ENCODE results near the gene PIGM. TPM values are rescaled to one million over a fixed set of nuclear protein-coding genes. Genes with fewer than 3 reads are reported as not detected.

The PIGM gene
- 1 to 10 TPM; 2.7 to 3.0 TPM for total RNA-seq
- total RNA-seq: 12.7 to 20.3 reads per million in 2 donors

- Mint-ChIP-seq H3K4me3 (peak within 1 kb of the TSS; percentile 98), H3K36me3 (ENCODE audit: low read depth) (peaks cover 7% of the 10 kb centered on the region), H3K27me3 (no peaks in the 10 kb centered on the region), H3K4me1 (peaks cover 34% of the 10 kb centered on the region), H3K27ac (peak within 1 kb of the TSS; percentile 95)
- ATAC-seq: peak; percentile 98
- H3K9me3 ChIP-seq (ENCODE audit: control insufficient read depth, low read length, poor library complexity, severe bottlenecking): no peaks in the 10 kb centered on the region
- peak; percentile 84 to 90 (median 89) for DNase-seq
Measured at GRCh38 chr1:160031365-160032164, at the start of gene PIGM. TSS of gene PIGM (minus strand) at chr1:160031990. CDS start at chr1:160031739, 251 bp downstream.

DNA sequence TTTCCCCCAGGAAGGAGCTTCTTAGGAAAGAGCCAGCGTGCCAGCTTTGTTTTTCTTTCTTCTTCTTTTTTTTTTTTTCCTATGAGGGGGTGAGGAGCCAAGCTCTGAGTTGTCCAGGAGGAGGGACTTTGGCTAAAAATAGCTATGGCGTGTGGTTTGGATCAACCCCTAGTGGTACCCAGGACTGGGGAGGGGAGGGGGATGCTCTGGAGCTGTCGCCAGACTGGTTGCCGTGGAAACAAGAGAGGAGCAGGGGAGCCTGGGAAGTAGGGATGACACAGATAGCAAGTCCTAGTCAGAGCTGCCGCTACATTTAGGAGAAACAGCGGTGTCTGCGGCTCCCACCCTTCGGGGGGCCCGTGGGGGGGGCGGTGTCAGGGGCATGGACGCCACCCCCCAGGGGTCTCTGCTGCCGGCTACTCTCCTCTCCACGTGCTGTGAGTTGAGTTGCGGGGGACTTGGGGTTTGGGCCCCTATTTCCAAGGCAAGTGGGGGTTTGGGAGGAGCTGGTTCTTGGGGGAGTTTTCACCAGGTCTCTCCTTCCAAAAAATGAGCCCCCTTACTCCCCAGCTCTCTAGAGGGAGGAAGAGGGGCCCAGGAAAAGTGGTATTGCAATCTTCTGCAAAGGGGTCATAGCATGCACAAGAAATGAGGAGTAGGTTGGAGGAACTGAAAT is 49.6 kb upstream of the PIGM start, which contains the start of gene KCNJ9:
KCNJ9 (plus strand) TSS at position 278 of the 676 bp plus-strand sequence. CDS start 2,493 bp downstream, outside the sequence.
- Mint-ChIP-seq H3K4me3 (peak within 1 kb of the TSS; percentile 71), H3K27ac (no peak within 1 kb of the TSS), H3K4me1 (peaks cover 11% of the 10 kb centered on the region), H3K36me3 (ENCODE audit: low read depth) (peaks cover 12% of the 10 kb centered on the region), H3K27me3 (peaks cover 62% of the 10 kb centered on the region)
- ATAC-seq (no peak), DNase-seq (no peak)
- H3K9me3 ChIP-seq (ENCODE audit: control insufficient read depth, low read length, poor library complexity, severe bottlenecking): no peaks in the 10 kb centered on the region

DNA sequence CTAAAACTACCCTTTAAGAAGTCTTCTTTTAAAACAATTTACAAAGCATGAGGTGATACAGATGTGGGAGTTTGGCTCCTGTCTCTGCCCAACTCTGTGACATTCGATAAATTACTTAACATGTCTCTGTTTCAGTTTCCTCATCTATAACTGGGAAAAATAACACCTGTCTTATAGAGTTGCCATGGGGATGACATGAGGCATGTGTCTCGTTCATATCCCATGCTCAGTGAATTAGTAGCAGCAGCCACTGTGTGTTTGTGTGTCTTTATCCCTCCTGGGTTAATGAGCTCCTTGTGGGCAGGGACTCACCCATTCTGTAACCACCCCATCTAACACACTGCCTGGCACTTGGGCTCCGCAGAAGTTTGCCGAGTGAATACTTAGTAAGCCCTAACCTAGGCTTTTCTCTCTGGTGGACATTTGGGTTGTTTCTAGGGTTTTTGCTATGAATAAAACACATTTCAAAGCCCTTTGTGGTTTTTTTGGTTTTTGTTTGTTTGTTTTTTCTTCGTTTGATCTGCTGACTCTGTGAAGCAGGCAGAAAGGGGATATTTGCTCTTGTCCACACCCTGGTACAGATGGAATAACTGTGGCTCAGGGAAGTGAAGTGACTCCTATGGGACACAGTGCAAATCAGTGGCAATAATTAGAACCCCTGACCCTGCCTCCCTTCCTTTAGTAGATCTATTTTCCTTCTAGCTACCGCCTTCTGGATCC is 48.8 kb upstream of the PIGM start:
- DNase-seq: no peak
- H3K36me3 Mint-ChIP-seq (ENCODE audit: low read depth): peaks cover 12% of the 10 kb centered on the region
- H3K4me1 Mint-ChIP-seq: peaks cover 6% of the 10 kb centered on the region
- H3K4me3 Mint-ChIP-seq: no peak overlapping the region
- peaks cover 70% of the 10 kb centered on the region for H3K27me3 Mint-ChIP-seq
- H3K9me3 ChIP-seq (ENCODE audit: control insufficient read depth, low read length, poor library complexity, severe bottlenecking): no peaks in the 10 kb centered on the region
- no peak for ATAC-seq
- H3K27ac Mint-ChIP-seq: no peak overlapping the region

- no peaks in the 10 kb centered on the region for H3K9me3 ChIP-seq (ENCODE audit: control insufficient read depth, low read length, poor library complexity, severe bottlenecking)
- DNase-seq: no peak
- H3K27ac Mint-ChIP-seq: no peak overlapping the region
- H3K27me3 Mint-ChIP-seq: peaks cover 81% of the 10 kb centered on the region
- ATAC-seq: no peak
- no peak overlapping the region for H3K4me3 Mint-ChIP-seq
- H3K36me3 Mint-ChIP-seq (ENCODE audit: low read depth): peaks cover 16% of the 10 kb centered on the region
- H3K4me1 Mint-ChIP-seq: peaks cover 6% of the 10 kb centered on the region
Measured at GRCh38 chr1:160079448-160079847, 47.7 kb upstream of the PIGM start.

- Mint-ChIP-seq H3K36me3 (ENCODE audit: low read depth) (peaks cover 16% of the 10 kb centered on the region), H3K4me3 (no peak overlapping the region), H3K27ac (no peak overlapping the region), H3K4me1 (peaks cover 4% of the 10 kb centered on the region), H3K27me3 (peaks cover 85% of the 10 kb centered on the region)
- peak; percentile 92 for ATAC-seq
- no peaks in the 10 kb centered on the region for H3K9me3 ChIP-seq (ENCODE audit: control insufficient read depth, low read length, poor library complexity, severe bottlenecking)
- peak in 2 of 3 donors; percentile 37 to 48 for DNase-seq
Measured at GRCh38 chr1:160078512-160079195, 46.9 kb upstream of the PIGM start.

GRCh38 chr1:160077486-160077885 is 45.7 kb upstream of the PIGM start:
- Mint-ChIP-seq H3K4me1 (peaks cover 4% of the 10 kb centered on the region), H3K4me3 (peak overlapping the region; percentile 7), H3K36me3 (ENCODE audit: low read depth) (peaks cover 19% of the 10 kb centered on the region), H3K27ac (no peak overlapping the region), H3K27me3 (peaks cover 88% of the 10 kb centered on the region)
- ATAC-seq (no peak), DNase-seq (no peak)
- H3K9me3 ChIP-seq (ENCODE audit: control insufficient read depth, low read length, poor library complexity, severe bottlenecking): no peaks in the 10 kb centered on the region

DNA sequence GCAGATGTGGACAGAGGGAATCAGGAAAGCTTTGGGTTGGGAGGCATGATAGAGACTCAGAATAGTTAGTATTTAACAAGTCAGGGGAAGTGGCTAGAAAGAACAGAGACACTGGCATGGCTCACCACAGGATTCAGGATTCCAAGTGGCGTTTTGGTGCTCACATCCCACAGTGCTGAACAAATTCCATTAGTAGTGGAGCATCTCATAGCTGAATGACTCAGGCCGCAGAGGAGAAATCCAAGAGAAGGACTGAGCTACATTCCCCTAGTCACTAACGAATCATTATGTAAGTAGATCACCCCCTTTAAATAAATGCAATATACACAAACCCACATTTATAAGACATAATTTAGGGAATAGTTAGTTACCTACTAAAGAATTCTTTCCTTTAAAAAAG is 44.5 kb upstream of the PIGM start:
- H3K4me3 Mint-ChIP-seq: no peak overlapping the region
- no peak for ATAC-seq

GRCh38 chr1:160075836-160076235 is 44.0 kb upstream of the PIGM start:
- Mint-ChIP-seq H3K4me1 (peaks cover 10% of the 10 kb centered on the region), H3K27ac (no peak overlapping the region), H3K4me3 (no peak overlapping the region), H3K27me3 (peaks cover 88% of the 10 kb centered on the region), H3K36me3 (ENCODE audit: low read depth) (peaks cover 25% of the 10 kb centered on the region)
- DNase-seq: no peak
- no peaks in the 10 kb centered on the region for H3K9me3 ChIP-seq (ENCODE audit: control insufficient read depth, low read length, poor library complexity, severe bottlenecking)
- ATAC-seq: no peak

More for the DNA sequence above, 44.5 kb upstream of the PIGM start:
- H3K27ac Mint-ChIP-seq: no peak overlapping the region
- H3K27me3 Mint-ChIP-seq: peaks cover 88% of the 10 kb centered on the region
- DNase-seq: no peak
- H3K9me3 ChIP-seq (ENCODE audit: control insufficient read depth, low read length, poor library complexity, severe bottlenecking): no peaks in the 10 kb centered on the region
- peaks cover 11% of the 10 kb centered on the region for H3K4me1 Mint-ChIP-seq
- H3K36me3 Mint-ChIP-seq (ENCODE audit: low read depth): peaks cover 28% of the 10 kb centered on the region

GRCh38 chr1:160074865-160075264 is 43.1 kb upstream of the PIGM start:
- no peak overlapping the region for H3K27ac Mint-ChIP-seq
- peaks cover 86% of the 10 kb centered on the region for H3K27me3 Mint-ChIP-seq
- peaks cover 25% of the 10 kb centered on the region for H3K36me3 Mint-ChIP-seq (ENCODE audit: low read depth)
- H3K4me1 Mint-ChIP-seq: peaks cover 17% of the 10 kb centered on the region
- DNase-seq (no peak), ATAC-seq (no peak)
- no peaks in the 10 kb centered on the region for H3K9me3 ChIP-seq (ENCODE audit: control insufficient read depth, low read length, poor library complexity, severe bottlenecking)
- H3K4me3 Mint-ChIP-seq: no peak overlapping the region

- DNase-seq (no peak), ATAC-seq (no peak)
- peaks cover 76% of the 10 kb centered on the region for H3K27me3 Mint-ChIP-seq
- H3K27ac Mint-ChIP-seq: no peak overlapping the region
- H3K4me3 Mint-ChIP-seq: no peak overlapping the region
- no peaks in the 10 kb centered on the region for H3K9me3 ChIP-seq (ENCODE audit: control insufficient read depth, low read length, poor library complexity, severe bottlenecking)
- H3K36me3 Mint-ChIP-seq (ENCODE audit: low read depth): peaks cover 24% of the 10 kb centered on the region
- peaks cover 19% of the 10 kb centered on the region for H3K4me1 Mint-ChIP-seq
Measured at GRCh38 chr1:160071289-160071688, 39.5 kb upstream of the PIGM start.

GRCh38 chr1:160070243-160071163 is 38.7 kb upstream of the PIGM start:
- H3K4me3 Mint-ChIP-seq: peak overlapping the region; percentile 98
- H3K27me3 Mint-ChIP-seq: peaks cover 73% of the 10 kb centered on the region
- peak overlapping the region; percentile 72 for H3K27ac Mint-ChIP-seq
- no peaks in the 10 kb centered on the region for H3K9me3 ChIP-seq (ENCODE audit: control insufficient read depth, low read length, poor library complexity, severe bottlenecking)
- H3K36me3 Mint-ChIP-seq (ENCODE audit: low read depth): peaks cover 26% of the 10 kb centered on the region
- peak; percentile 26 to 61 (median 45) for DNase-seq
- peak; percentile 92 for ATAC-seq
- H3K4me1 Mint-ChIP-seq: peaks cover 19% of the 10 kb centered on the region

Data from T-helper 17 cell (primary cell).